ENCODE results near the gene ANKRD33B. TPM values are rescaled to one million over a fixed set of nuclear protein-coding genes. Genes with fewer than 3 reads are reported as not detected.
"Not testable (repeated sequence)": the region's sequence is repeated elsewhere in the genome, so short reads cannot be mapped to it uniquely, and the experiment has no call there.

The ANKRD33B gene
- total and polyA plus RNA-seq, 2 donors: 4.5 to 6.8 TPM

GRCh38 chr5:10563110-10563944, 543 bp upstream of the ANKRD33B start:
- Histone ChIP-seq H3K36me3 (ENCODE audit: control insufficient read depth in 2 of 2, insufficient read depth in 2 of 2, low read length in 1 of 2) (no peaks in the 10 kb centered on the region), H3K4me3 (ENCODE audit: low read length in 2 of 2) (peak overlapping the region; percentile 36 to 76), H3K27me3 (ENCODE audit: control insufficient read depth in 2 of 2, insufficient read depth in 1 of 2, low read length in 1 of 2) (peaks cover 36 to 60% of the 10 kb centered on the region in 2 donors), H3K27ac (ENCODE audit: low read depth in 1 of 2, low read length in 1 of 2) (peak overlapping the region; percentile 32 to 58), H3K9me3 (ENCODE audit: control insufficient read depth in 2 of 2, insufficient read depth in 1 of 2, low read length in 1 of 2) (no peaks in the 10 kb centered on the region), H3K4me1 (ENCODE audit: control insufficient read depth in 2 of 2, insufficient read depth in 2 of 2, low read length in 2 of 2) (peaks cover 6 to 23% of the 10 kb centered on the region in 2 donors)
- DNase-seq (ENCODE audit: low read depth in 6 of 9, low spot score in 9 of 9): peak in 2 of 9 donors; percentile 25 to 27
- WGBS: 6% methylated on average over 76 of the region's 76 CpGs

- Histone ChIP-seq H3K36me3 (ENCODE audit: control insufficient read depth in 2 of 2, insufficient read depth in 2 of 2, low read length in 1 of 2) (no peaks in the 10 kb centered on the region), H3K9me3 (ENCODE audit: control insufficient read depth in 2 of 2, insufficient read depth in 1 of 2, low read length in 1 of 2) (no peaks in the 10 kb centered on the region), H3K4me3 (ENCODE audit: low read length in 2 of 2) (peak overlapping the region; percentile 43 to 76), H3K27me3 (ENCODE audit: control insufficient read depth in 2 of 2, insufficient read depth in 1 of 2, low read length in 1 of 2) (peaks cover 36 to 57% of the 10 kb centered on the region in 2 donors), H3K4me1 (ENCODE audit: control insufficient read depth in 2 of 2, insufficient read depth in 2 of 2, low read length in 2 of 2) (peaks cover 6 to 23% of the 10 kb centered on the region in 2 donors), H3K27ac (ENCODE audit: low read depth in 1 of 2, low read length in 1 of 2) (peak overlapping the region; percentile 5 to 11)
- WGBS: 3% methylated on average over 61 of the region's 61 CpGs
- DNase-seq (ENCODE audit: low read depth in 6 of 9, low spot score in 9 of 9): no peak
These were observed 1.2 kb downstream of the ANKRD33B start for GRCh38 chr5:10564838-10565784.

GRCh38 chr5:10565785-10566542, 2.1 kb downstream of the ANKRD33B start:
- peaks cover 6 to 23% of the 10 kb centered on the region in 2 donors for H3K4me1 ChIP-seq (ENCODE audit: control insufficient read depth in 2 of 2, insufficient read depth in 2 of 2, low read length in 2 of 2)
- H3K36me3 ChIP-seq (ENCODE audit: control insufficient read depth in 2 of 2, insufficient read depth in 2 of 2, low read length in 1 of 2): no peaks in the 10 kb centered on the region
- peaks cover 36 to 54% of the 10 kb centered on the region in 2 donors for H3K27me3 ChIP-seq (ENCODE audit: control insufficient read depth in 2 of 2, insufficient read depth in 1 of 2, low read length in 1 of 2)
- DNase-seq (ENCODE audit: low read depth in 6 of 9, low spot score in 9 of 9): peak in 1 of 9 donors; percentile 22
- 60% methylated on average over 11 of the region's 11 CpGs for WGBS
- H3K9me3 ChIP-seq (ENCODE audit: control insufficient read depth in 2 of 2, insufficient read depth in 1 of 2, low read length in 1 of 2): no peaks in the 10 kb centered on the region
- peak overlapping the region; percentile 43 to 76 for H3K4me3 ChIP-seq (ENCODE audit: low read length in 2 of 2)
- peak overlapping the region; percentile 30 to 52 for H3K27ac ChIP-seq (ENCODE audit: low read depth in 1 of 2, low read length in 1 of 2)

DNA sequence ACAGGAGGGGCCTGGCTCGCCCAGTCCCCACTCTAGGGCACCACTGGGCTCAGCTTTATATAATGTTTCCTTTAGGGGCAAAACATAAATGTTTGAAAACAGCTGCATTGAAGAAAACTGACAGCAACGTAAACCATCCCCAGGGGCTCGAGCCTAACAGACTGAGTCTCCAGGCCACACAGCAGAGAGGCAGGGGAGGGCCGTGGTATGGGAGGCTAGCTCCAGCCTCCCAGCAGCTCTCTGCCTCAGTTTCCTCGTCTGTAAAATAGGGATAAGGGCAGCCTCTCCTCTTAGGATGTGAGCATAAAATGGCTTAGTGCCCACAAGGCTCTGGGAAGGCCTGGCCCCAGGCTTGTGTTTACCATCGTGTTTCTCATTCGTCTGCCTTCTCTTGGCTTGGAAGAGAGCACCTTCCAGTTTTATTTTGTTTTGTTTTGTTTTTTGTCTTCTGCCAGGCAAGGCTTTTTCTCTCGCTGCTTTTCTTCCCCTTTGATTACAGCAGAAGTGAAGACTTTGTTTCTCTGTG, 2.7 kb downstream of the ANKRD33B start:
- WGBS: 90% methylated on average over 8 of the region's 8 CpGs
- Histone ChIP-seq H3K27me3 (ENCODE audit: control insufficient read depth in 2 of 2, insufficient read depth in 1 of 2, low read length in 1 of 2) (peaks cover 36 to 50% of the 10 kb centered on the region in 2 donors), H3K36me3 (ENCODE audit: control insufficient read depth in 2 of 2, insufficient read depth in 2 of 2, low read length in 1 of 2) (no peaks in the 10 kb centered on the region), H3K4me3 (ENCODE audit: low read length in 2 of 2) (peak overlapping the region in 1 of 2 donors; percentile 13), H3K4me1 (ENCODE audit: control insufficient read depth in 2 of 2, insufficient read depth in 2 of 2, low read length in 2 of 2) (peaks cover 6 to 23% of the 10 kb centered on the region in 2 donors), H3K9me3 (ENCODE audit: control insufficient read depth in 2 of 2, insufficient read depth in 1 of 2, low read length in 1 of 2) (no peaks in the 10 kb centered on the region), H3K27ac (ENCODE audit: low read depth in 1 of 2, low read length in 1 of 2) (peak overlapping the region; percentile 30 to 52)
- DNase-seq (ENCODE audit: low read depth in 6 of 9, low spot score in 9 of 9): no peak

DNA sequence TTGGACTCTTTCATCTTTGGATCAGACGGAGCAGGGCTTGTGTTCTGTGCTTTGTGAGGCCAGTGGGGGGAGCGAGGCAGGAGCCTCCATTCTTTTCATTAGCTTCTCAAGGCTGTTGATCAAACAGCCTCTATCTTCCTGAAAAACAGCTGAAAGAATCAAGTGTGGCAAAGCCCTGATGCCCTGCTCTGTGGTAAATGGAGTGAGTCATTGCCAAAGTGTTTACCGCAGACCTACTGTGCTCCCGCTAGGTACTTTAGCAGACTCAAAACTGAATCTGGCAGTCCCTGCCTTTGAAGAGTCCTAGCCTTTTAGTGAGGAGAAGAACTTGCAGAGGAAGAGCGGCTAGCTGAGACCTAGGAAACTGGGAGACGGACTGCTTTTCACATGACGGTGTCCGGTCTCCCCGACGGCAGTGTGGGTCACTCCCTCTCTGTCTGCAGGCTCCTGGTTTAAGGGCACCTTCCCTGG, 3.3 kb downstream of the ANKRD33B start:
- Histone ChIP-seq H3K9me3 (ENCODE audit: control insufficient read depth in 2 of 2, insufficient read depth in 1 of 2, low read length in 1 of 2) (no peaks in the 10 kb centered on the region), H3K27ac (ENCODE audit: low read depth in 1 of 2, low read length in 1 of 2) (no peak overlapping the region), H3K4me3 (ENCODE audit: low read length in 2 of 2) (no peak overlapping the region), H3K27me3 (ENCODE audit: control insufficient read depth in 2 of 2, insufficient read depth in 1 of 2, low read length in 1 of 2) (peaks cover 31 to 44% of the 10 kb centered on the region in 2 donors), H3K4me1 (ENCODE audit: control insufficient read depth in 2 of 2, insufficient read depth in 2 of 2, low read length in 2 of 2) (peaks cover 6 to 23% of the 10 kb centered on the region in 2 donors), H3K36me3 (ENCODE audit: control insufficient read depth in 2 of 2, insufficient read depth in 2 of 2, low read length in 1 of 2) (no peaks in the 10 kb centered on the region)
- no peak for DNase-seq (ENCODE audit: low read depth in 6 of 9, low spot score in 9 of 9)
- 94% methylated on average over 10 of the region's 10 CpGs for WGBS

DNA sequence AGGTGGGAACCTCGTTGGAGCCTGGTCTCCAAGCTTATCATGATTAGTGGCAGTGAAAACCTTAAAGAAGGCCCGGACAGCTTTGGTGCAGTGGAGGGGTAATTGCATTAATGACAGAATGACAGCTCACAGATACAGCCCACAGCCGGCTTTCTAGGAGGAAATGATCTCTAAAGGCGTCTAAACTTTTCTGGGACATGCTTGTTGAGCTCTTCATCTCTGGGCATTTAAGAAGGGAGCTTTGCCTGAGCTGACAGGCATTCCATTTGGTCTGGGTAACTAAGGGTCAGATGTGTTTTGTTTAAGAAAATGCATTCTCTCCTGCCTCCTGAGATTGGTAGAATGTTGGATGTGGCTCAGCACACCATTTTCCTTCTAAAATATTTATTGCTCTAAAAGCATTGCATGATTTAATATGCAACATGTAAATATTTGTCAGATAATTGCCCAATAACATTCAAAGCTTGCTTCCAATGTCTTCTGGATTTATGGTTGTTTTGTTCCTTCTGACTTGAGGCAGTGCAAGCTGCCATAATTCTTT, 4.0 kb downstream of the ANKRD33B start:
- Histone ChIP-seq H3K4me1 (ENCODE audit: control insufficient read depth in 2 of 2, insufficient read depth in 2 of 2, low read length in 2 of 2) (peaks cover 6 to 17% of the 10 kb centered on the region in 2 donors), H3K27me3 (ENCODE audit: control insufficient read depth in 2 of 2, insufficient read depth in 1 of 2, low read length in 1 of 2) (peaks cover 24 to 37% of the 10 kb centered on the region in 2 donors), H3K9me3 (ENCODE audit: control insufficient read depth in 2 of 2, insufficient read depth in 1 of 2, low read length in 1 of 2) (no peaks in the 10 kb centered on the region), H3K4me3 (ENCODE audit: low read length in 2 of 2) (no peak overlapping the region), H3K36me3 (ENCODE audit: control insufficient read depth in 2 of 2, insufficient read depth in 2 of 2, low read length in 1 of 2) (no peaks in the 10 kb centered on the region), H3K27ac (ENCODE audit: low read depth in 1 of 2, low read length in 1 of 2) (no peak overlapping the region)
- DNase-seq (ENCODE audit: low read depth in 6 of 9, low spot score in 9 of 9): no peak
- WGBS: 89% methylated on average over 4 of the region's 4 CpGs

GRCh38 chr5:10570540-10570939, 6.7 kb downstream of the ANKRD33B start:
- not testable (repeated sequence) for DNase-seq (ENCODE audit: low read depth in 6 of 9, low spot score in 9 of 9)

GRCh38 chr5:10572451-10572850, 8.6 kb downstream of the ANKRD33B start:
- no peak overlapping the region for H3K27ac ChIP-seq (ENCODE audit: low read depth in 1 of 2, low read length in 1 of 2)
- no peaks in the 10 kb centered on the region for H3K9me3 ChIP-seq (ENCODE audit: control insufficient read depth in 2 of 2, insufficient read depth in 1 of 2, low read length in 1 of 2)
- H3K36me3 ChIP-seq (ENCODE audit: control insufficient read depth in 2 of 2, insufficient read depth in 2 of 2, low read length in 1 of 2): no peaks in the 10 kb centered on the region
- 96% methylated on average over 7 of the region's 7 CpGs for WGBS
- no peak for DNase-seq (ENCODE audit: low read depth in 6 of 9, low spot score in 9 of 9)
- H3K4me1 ChIP-seq (ENCODE audit: control insufficient read depth in 2 of 2, insufficient read depth in 2 of 2, low read length in 2 of 2): peaks cover 0 to 2% of the 10 kb centered on the region in 2 donors
- no peaks in the 10 kb centered on the region for H3K27me3 ChIP-seq (ENCODE audit: control insufficient read depth in 2 of 2, insufficient read depth in 1 of 2, low read length in 1 of 2)
- no peak overlapping the region for H3K4me3 ChIP-seq (ENCODE audit: low read length in 2 of 2)

More at GRCh38 chr5:10570540-10570939, 6.7 kb downstream of the ANKRD33B start:
- 99% methylated on average over 2 of the region's 2 CpGs for WGBS
- not testable (repeated sequence) for H3K4me3 ChIP-seq (ENCODE audit: low read length in 2 of 2); H3K9me3 ChIP-seq (ENCODE audit: control insufficient read depth in 2 of 2, insufficient read depth in 1 of 2, low read length in 1 of 2); H3K4me1 ChIP-seq (ENCODE audit: control insufficient read depth in 2 of 2, insufficient read depth in 2 of 2, low read length in 2 of 2); H3K36me3 ChIP-seq (ENCODE audit: control insufficient read depth in 2 of 2, insufficient read depth in 2 of 2, low read length in 1 of 2); H3K27ac ChIP-seq (ENCODE audit: low read depth in 1 of 2, low read length in 1 of 2)
- peaks cover 0 to 13% of the 10 kb centered on the region in 2 donors for H3K27me3 ChIP-seq (ENCODE audit: control insufficient read depth in 2 of 2, insufficient read depth in 1 of 2, low read length in 1 of 2)
